RWPE2 (cell line): Measurements from ENCODE around the gene THSD7B.
A peak's percentile ranks its signal among the peaks of the same experiment; 100 is the strongest.

ENCODE experiments used
- ATAC-seq: fragments of 200-7000 bp; cut with Tn5 transposase; 3 replicates; pipeline ENCODE4 v1.9.1; 2021; ENCODE audit warnings: low read depth
- DNase-seq: peaks from one replicate; pipeline ENCODE4 v3.0.0-alpha.2; 2020; ENCODE audit warnings: low spot score
- H3K27ac ChIP-seq: fragments of 450-650 bp; 2 replicates; pipeline ENCODE4 v1.5.1; 2017; ENCODE audit warnings: mild to moderate bottlenecking; ENCODE audit not compliant: poor library complexity, severe bottlenecking
- H3K27me3 ChIP-seq: fragments of 250-450 bp; sonication (Bioruptor Pico); 2 replicates; pipeline ENCODE4 v1.5.1; 2021; ENCODE audit warnings: mild to moderate bottlenecking, moderate library complexity; ENCODE audit not compliant: insufficient read depth, poor library complexity, severe bottlenecking
- H3K36me3 ChIP-seq: fragments of 250-450 bp; sonication (Bioruptor Pico); 2 replicates; pipeline ENCODE4 v1.5.1; 2020; ENCODE audit warnings: low read depth, mild to moderate bottlenecking, moderate library complexity
- H3K4me1 ChIP-seq: fragments of 250-450 bp; sonication (Bioruptor Pico); 2 replicates; pipeline ENCODE4 v1.5.1; 2021; ENCODE audit warnings: mild to moderate bottlenecking, moderate library complexity; ENCODE audit not compliant: insufficient read depth, poor library complexity, severe bottlenecking
- H3K4me3 ChIP-seq: fragments of 250-450 bp; sonication (Bioruptor Pico); 2 replicates; pipeline ENCODE4 v1.5.1; 2021; ENCODE audit warnings: mild to moderate bottlenecking, moderate library complexity; ENCODE audit not compliant: severe bottlenecking
- H3K9me3 ChIP-seq: fragments of 250-450 bp; sonication (Bioruptor Pico); 2 replicates; pipeline ENCODE4 v1.5.1; 2021; ENCODE audit warnings: mild to moderate bottlenecking, moderate library complexity; ENCODE audit not compliant: severe bottlenecking
- TF ChIP-seq, protein P1 (sequence below): fragments of 450-650 bp; IDR thresholded peaks from one replicate; pipeline ENCODE4 v1.5.1; 2017; ENCODE audit warnings: mild to moderate bottlenecking, moderate library complexity; ENCODE audit not compliant: poor library complexity, severe bottlenecking

The THSD7B gene

DNA sequence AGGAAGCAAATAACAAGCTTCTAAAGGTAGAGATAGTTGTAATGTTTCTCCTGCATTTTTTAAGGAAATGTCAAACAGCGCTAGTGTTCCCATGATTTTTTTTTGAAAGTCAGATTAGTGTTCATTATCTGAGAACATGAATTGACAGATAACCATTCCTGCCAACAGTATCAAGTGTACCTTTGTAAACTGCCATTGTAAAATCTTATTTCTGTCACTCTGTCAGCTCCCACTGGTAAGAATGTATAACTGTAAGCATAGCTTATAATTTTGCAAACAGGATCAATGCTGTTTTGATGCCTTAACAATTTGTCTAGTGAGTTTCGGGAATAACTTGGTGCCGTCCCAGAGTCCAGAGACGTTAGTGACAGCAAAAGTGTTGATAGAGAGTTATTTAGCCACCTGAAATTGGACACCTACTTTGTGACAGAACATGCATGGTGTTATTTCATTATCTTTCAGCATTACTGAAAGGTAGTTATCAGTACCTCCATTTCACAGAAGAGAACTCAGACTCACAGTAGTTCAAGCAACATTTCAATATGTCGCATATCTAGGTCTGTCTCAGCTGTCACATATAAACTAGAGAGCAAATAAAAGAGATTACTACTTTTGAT is 221.4 kb downstream of the THSD7B start:
- TF ChIP-seq, protein P1, sequence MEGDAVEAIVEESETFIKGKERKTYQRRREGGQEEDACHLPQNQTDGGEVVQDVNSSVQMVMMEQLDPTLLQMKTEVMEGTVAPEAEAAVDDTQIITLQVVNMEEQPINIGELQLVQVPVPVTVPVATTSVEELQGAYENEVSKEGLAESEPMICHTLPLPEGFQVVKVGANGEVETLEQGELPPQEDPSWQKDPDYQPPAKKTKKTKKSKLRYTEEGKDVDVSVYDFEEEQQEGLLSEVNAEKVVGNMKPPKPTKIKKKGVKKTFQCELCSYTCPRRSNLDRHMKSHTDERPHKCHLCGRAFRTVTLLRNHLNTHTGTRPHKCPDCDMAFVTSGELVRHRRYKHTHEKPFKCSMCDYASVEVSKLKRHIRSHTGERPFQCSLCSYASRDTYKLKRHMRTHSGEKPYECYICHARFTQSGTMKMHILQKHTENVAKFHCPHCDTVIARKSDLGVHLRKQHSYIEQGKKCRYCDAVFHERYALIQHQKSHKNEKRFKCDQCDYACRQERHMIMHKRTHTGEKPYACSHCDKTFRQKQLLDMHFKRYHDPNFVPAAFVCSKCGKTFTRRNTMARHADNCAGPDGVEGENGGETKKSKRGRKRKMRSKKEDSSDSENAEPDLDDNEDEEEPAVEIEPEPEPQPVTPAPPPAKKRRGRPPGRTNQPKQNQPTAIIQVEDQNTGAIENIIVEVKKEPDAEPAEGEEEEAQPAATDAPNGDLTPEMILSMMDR, result no peak
- Histone ChIP-seq H3K36me3 (no peaks in the 10 kb centered on the region), H3K27me3 (no peaks in the 10 kb centered on the region), H3K9me3 (no peaks in the 10 kb centered on the region), H3K4me1 (no peaks in the 10 kb centered on the region), H3K4me3 (no peak overlapping the region), H3K27ac (no peak overlapping the region)
- DNase-seq (no peak), ATAC-seq (no peak)

DNA sequence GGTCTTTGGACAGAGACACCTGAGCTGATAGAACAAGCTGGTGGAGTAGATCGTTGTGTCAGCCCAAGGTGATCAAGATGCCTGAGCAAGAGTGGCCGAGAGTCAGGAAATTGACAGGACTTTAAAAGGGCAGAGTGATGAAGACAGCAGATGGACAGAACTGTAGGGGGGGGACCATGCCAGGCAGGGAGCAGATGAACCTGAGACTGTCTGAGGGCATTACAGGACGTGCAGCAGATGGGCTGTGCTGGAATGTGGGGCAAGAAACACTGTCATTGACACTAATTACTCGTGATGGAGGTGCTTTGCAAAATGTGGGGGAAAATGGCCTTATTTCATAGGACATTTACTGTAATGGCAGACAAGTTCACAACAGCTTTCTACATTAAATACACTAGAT is 225.0 kb downstream of the THSD7B start:
- Histone ChIP-seq H3K4me1 (no peaks in the 10 kb centered on the region), H3K9me3 (no peaks in the 10 kb centered on the region), H3K36me3 (no peaks in the 10 kb centered on the region), H3K27me3 (no peaks in the 10 kb centered on the region), H3K27ac (no peak overlapping the region), H3K4me3 (no peak overlapping the region)
- no peak for DNase-seq
- ATAC-seq, result no peak
- TF ChIP-seq, protein P1, result no peak

- DNase-seq (no peak), ATAC-seq (no peak)
- Histone ChIP-seq H3K36me3 (no peaks in the 10 kb centered on the region), H3K4me3 (no peak overlapping the region), H3K27ac (no peak overlapping the region), H3K4me1 (no peaks in the 10 kb centered on the region), H3K27me3 (no peaks in the 10 kb centered on the region), H3K9me3 (no peaks in the 10 kb centered on the region)
- TF ChIP-seq, protein P1, result no peak
Observed at GRCh38 chr2:136994793-136995192, 229.4 kb downstream of the THSD7B start.

DNA sequence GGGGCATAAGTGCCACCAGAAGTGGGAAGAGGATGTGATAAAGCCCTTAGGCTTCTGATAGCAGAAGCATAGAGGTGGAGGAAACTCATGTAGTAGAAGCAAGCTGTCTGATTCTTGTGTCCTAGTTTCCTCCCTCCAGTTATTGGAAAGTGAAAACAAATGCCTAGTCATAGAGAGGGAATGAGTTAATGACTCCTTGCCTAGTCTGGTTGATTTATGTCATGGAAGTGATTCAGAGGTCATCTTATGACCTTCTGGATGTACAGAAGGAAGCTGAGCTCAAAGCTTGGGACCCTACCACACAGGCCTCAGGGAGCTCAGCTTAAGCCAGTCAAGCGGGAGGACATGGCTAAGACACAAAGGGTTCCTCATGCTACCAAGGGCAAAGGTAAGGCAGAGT is 232.2 kb downstream of the THSD7B start:
- ATAC-seq, result peak; percentile 45
- TF ChIP-seq, protein P1, result no peak
- H3K4me1 ChIP-seq, result no peaks in the 10 kb centered on the region
- DNase-seq, result no peak
- H3K27me3 ChIP-seq, result no peaks in the 10 kb centered on the region
- H3K4me3 ChIP-seq, result no peak overlapping the region
- H3K27ac ChIP-seq, result no peak overlapping the region
- no peaks in the 10 kb centered on the region for H3K36me3 ChIP-seq
- no peaks in the 10 kb centered on the region for H3K9me3 ChIP-seq

- ATAC-seq, result no peak
- Histone ChIP-seq H3K9me3 (no peaks in the 10 kb centered on the region), H3K27me3 (no peaks in the 10 kb centered on the region), H3K36me3 (no peaks in the 10 kb centered on the region), H3K27ac (no peak overlapping the region), H3K4me1 (no peaks in the 10 kb centered on the region), H3K4me3 (no peak overlapping the region)
- no peak for DNase-seq
- TF ChIP-seq, protein P1, result no peak
Observed at GRCh38 chr2:137000811-137001210, 235.5 kb downstream of the THSD7B start.
